PC-3 (cell line): ENCODE results near the gene ST7.

Experiments
- CTCF ChIP-seq: fragments of 300-600 bp; sonication (generic); conservative IDR thresholded peaks from 2 replicates; pipeline ENCODE4 v1.5.1; 2017; ENCODE audit warnings: antibody characterized with exemption, low read depth, mild to moderate bottlenecking, low read length
- EZH2 ChIP-seq: fragments of 300-600 bp; sonication (generic); IDR thresholded peaks from one replicate; pipeline ENCODE4 v1.6.1; 2017; ENCODE audit warnings: antibody characterized with exemption, mild to moderate bottlenecking, low read length; ENCODE audit not compliant: unreplicated experiment
- EZH2phosphoT487 ChIP-seq: fragments of 300-600 bp; sonication (generic); IDR thresholded peaks from 2 replicates; pipeline ENCODE4 v1.6.1; 2018; ENCODE audit warnings: mild to moderate bottlenecking, antibody characterized with exemption, low read length, borderline replicate concordance

GRCh38 chr7:116955801-116956476, 2.6 kb downstream of the ST7 start:
- TF ChIP-seq CTCF (no peak), EZH2 (no peak), EZH2phosphoT487 (no peak)
